HEK293T (cell line): ENCODE measurements around the gene FARP1.

Source experiments
- FOXA1 ChIP-seq: fragments of 450-650 bp; IDR thresholded peaks from 2 replicates; pipeline ENCODE4 v1.6.1; 2016; ENCODE audit warnings: mild to moderate bottlenecking
- FOXK2 ChIP-seq: fragments of 450-650 bp; IDR thresholded peaks from 2 replicates; pipeline ENCODE4 v1.6.1; 2016; ENCODE audit warnings: mild to moderate bottlenecking
- FOXM1 ChIP-seq: fragments of 450-650 bp; IDR thresholded peaks from 2 replicates; pipeline ENCODE4 v1.6.1; 2017; ENCODE audit warnings: mild to moderate bottlenecking, borderline replicate concordance
- ZNF384 ChIP-seq: fragments of 450-650 bp; IDR thresholded peaks from 2 replicates; pipeline ENCODE4 v1.6.1; 2016

GRCh38 chr13:98272549-98272948, 129.7 kb downstream of the FARP1 start:
- TF ChIP-seq FOXA1 (no peak), FOXK2 (no peak), ZNF384 (no peak), FOXM1 (no peak)
